Astrocyte (in vitro differentiated cells and primary cell): ENCODE measurements around the gene CELF4. TPM values are rescaled to one million over a fixed set of nuclear protein-coding genes. Genes with fewer than 3 reads are reported as not detected.

ENCODE experiments used
- DNase-seq: peaks from one replicate; pipeline ENCODE4 v3.0.0-alpha.2; 2010; ENCODE audit warnings: low read depth
- FAIRE-seq: peaks from 2 replicates; lab custom pipeline; 2011; peaks lifted over from hg19 to GRCh38; lab: Jason Lieb, UNC
- H2AFZ ChIP-seq: 2 replicates; pipeline ENCODE4 v1.6.0; 2012; ENCODE audit warnings: low read depth, low read length, inconsistent platforms
- H3K27ac ChIP-seq: 2 replicates; pipeline ENCODE4 v1.5.1; 2011; ENCODE audit warnings: low read depth, low read length, inconsistent platforms
- H3K27me3 ChIP-seq: 2 replicates; pipeline ENCODE4 v1.6.0; 2011; ENCODE audit warnings: low read length, inconsistent platforms; ENCODE audit not compliant: insufficient read depth
- H3K36me3 ChIP-seq: 2 replicates; pipeline ENCODE4 v1.5.1; 2011; ENCODE audit warnings: low read length, inconsistent platforms; ENCODE audit not compliant: insufficient read depth
- H3K4me1 ChIP-seq: 2 replicates; pipeline ENCODE4 v1.5.1; 2011; ENCODE audit warnings: low read length, inconsistent platforms; ENCODE audit not compliant: insufficient read depth
- H3K4me2 ChIP-seq: 2 replicates; pipeline ENCODE4 v1.6.0; 2012; ENCODE audit warnings: low read length, inconsistent platforms
- H3K4me3 ChIP-seq: 2 replicates; pipeline ENCODE4 v1.5.1; 2011; ENCODE audit warnings: low read depth, mild to moderate bottlenecking, low read length, inconsistent platforms; ENCODE audit not compliant: insufficient read depth
- H3K79me2 ChIP-seq: 2 replicates; pipeline ENCODE4 v1.6.0; 2012; ENCODE audit warnings: mild to moderate bottlenecking, low read length, inconsistent platforms; ENCODE audit not compliant: insufficient read depth
- H3K9ac ChIP-seq: 2 replicates; pipeline ENCODE4 v1.6.0; 2012; ENCODE audit warnings: mild to moderate bottlenecking, low read length, inconsistent platforms
- H3K9me3 ChIP-seq: 2 replicates; pipeline ENCODE4 v1.5.1; 2012; ENCODE audit warnings: low read depth, mild to moderate bottlenecking, low read length, inconsistent platforms; ENCODE audit not compliant: insufficient read depth
- H4K20me1 ChIP-seq: 2 replicates; pipeline ENCODE4 v1.6.0; 2012; ENCODE audit warnings: low read length, inconsistent platforms; ENCODE audit not compliant: insufficient read depth
- H3K27ac Mint-ChIP-seq: one replicate; pipeline ENCODE4 v1.8.0; 2021; ENCODE audit warnings: mild to moderate bottlenecking, mixed read lengths; ENCODE audit not compliant: unreplicated experiment
- H3K27me3 Mint-ChIP-seq: one replicate; pipeline ENCODE4 v1.8.0; 2021; ENCODE audit warnings: low read depth, mixed read lengths; ENCODE audit not compliant: unreplicated experiment
- H3K36me3 Mint-ChIP-seq: one replicate; pipeline ENCODE4 v1.8.0; 2021; ENCODE audit warnings: low read depth, mixed read lengths; ENCODE audit not compliant: unreplicated experiment
- H3K4me1 Mint-ChIP-seq: one replicate; pipeline ENCODE4 v1.8.0; 2021; ENCODE audit warnings: low read depth, mixed read lengths; ENCODE audit not compliant: unreplicated experiment
- H3K4me3 Mint-ChIP-seq: one replicate; pipeline ENCODE4 v1.8.0; 2021; ENCODE audit warnings: mild to moderate bottlenecking, moderate library complexity, mixed read lengths; ENCODE audit not compliant: unreplicated experiment
- H3K9me3 Mint-ChIP-seq: one replicate; pipeline ENCODE4 v1.8.0; 2021; ENCODE audit warnings: mild to moderate bottlenecking, mixed read lengths; ENCODE audit not compliant: unreplicated experiment
- CTCF ChIP-seq: IDR thresholded peaks from 2 replicates; pipeline ENCODE4 v1.5.1; 2011; ENCODE audit warnings: low read depth, mild to moderate bottlenecking, inconsistent platforms, low read length, moderate library complexity; ENCODE audit not compliant: insufficient read depth
- EZH2 ChIP-seq: IDR thresholded peaks from 2 replicates; pipeline ENCODE4 v1.6.1; 2012; ENCODE audit warnings: mild to moderate bottlenecking, low read length, inconsistent platforms; ENCODE audit not compliant: insufficient read depth
- total RNA-seq: library from RNA; stranded (reverse); gene quantifications from 2 replicates; pipeline ENCODE4 v1.2.1, GENCODE V29; 2021

The CELF4 gene
- total RNA-seq, 1 donor from 2014 or later, result 0.16 TPM

GRCh38 chr18:37426586-37426985 lies 139.0 kb downstream of the CELF4 start:
- Histone ChIP-seq H3K36me3 (no peaks in the 10 kb centered on the region), H3K9ac (no peak overlapping the region), H3K79me2 (no peaks in the 10 kb centered on the region), H2AFZ (no peak overlapping the region), H3K4me1 (no peaks in the 10 kb centered on the region), H4K20me1 (no peaks in the 10 kb centered on the region), H3K27ac (no peak overlapping the region), H3K27me3 (no peaks in the 10 kb centered on the region), H3K9me3 (no peaks in the 10 kb centered on the region), H3K4me3 (no peak overlapping the region), H3K4me2 (no peak overlapping the region)
- FAIRE-seq, result no peak
- no peak for TF ChIP-seq EZH2
- no peak for TF ChIP-seq CTCF
- no peaks in the 10 kb centered on the region for H3K36me3 Mint-ChIP-seq
- DNase-seq, result no peak
- peaks cover 13% of the 10 kb centered on the region for H3K4me1 Mint-ChIP-seq
- no peak overlapping the region for H3K27ac Mint-ChIP-seq
- peaks cover 6% of the 10 kb centered on the region for H3K27me3 Mint-ChIP-seq
- H3K9me3 Mint-ChIP-seq, result no peaks in the 10 kb centered on the region
- no peak overlapping the region for H3K4me3 Mint-ChIP-seq

- Histone ChIP-seq H3K79me2 (no peaks in the 10 kb centered on the region), H3K9ac (no peak overlapping the region), H3K4me2 (no peak overlapping the region), H2AFZ (no peak overlapping the region), H3K4me1 (no peaks in the 10 kb centered on the region), H3K27me3 (no peaks in the 10 kb centered on the region), H3K27ac (no peak overlapping the region), H3K4me3 (no peak overlapping the region), H3K36me3 (no peaks in the 10 kb centered on the region), H4K20me1 (no peaks in the 10 kb centered on the region), H3K9me3 (no peaks in the 10 kb centered on the region)
- DNase-seq (no peak), FAIRE-seq (no peak)
- peaks cover 23% of the 10 kb centered on the region for H3K4me1 Mint-ChIP-seq
- peaks cover 1% of the 10 kb centered on the region for H3K9me3 Mint-ChIP-seq
- H3K4me3 Mint-ChIP-seq, result no peak overlapping the region
- peaks cover 6% of the 10 kb centered on the region for H3K27me3 Mint-ChIP-seq
- H3K36me3 Mint-ChIP-seq, result no peaks in the 10 kb centered on the region
- no peak overlapping the region for H3K27ac Mint-ChIP-seq
- TF ChIP-seq CTCF (no peak), EZH2 (no peak)
Observed at GRCh38 chr18:37425222-37425621, 140.4 kb downstream of the CELF4 start.

- no peaks in the 10 kb centered on the region for H3K36me3 Mint-ChIP-seq
- Histone ChIP-seq H3K79me2 (no peaks in the 10 kb centered on the region), H3K9me3 (no peaks in the 10 kb centered on the region), H3K4me1 (no peaks in the 10 kb centered on the region), H3K27ac (no peak overlapping the region), H3K36me3 (no peaks in the 10 kb centered on the region), H2AFZ (no peak overlapping the region), H3K9ac (no peak overlapping the region), H4K20me1 (no peaks in the 10 kb centered on the region), H3K4me3 (no peak overlapping the region), H3K27me3 (no peaks in the 10 kb centered on the region), H3K4me2 (no peak overlapping the region)
- DNase-seq (no peak), FAIRE-seq (no peak)
- H3K27me3 Mint-ChIP-seq, result peaks cover 6% of the 10 kb centered on the region
- H3K4me3 Mint-ChIP-seq, result no peak overlapping the region
- H3K9me3 Mint-ChIP-seq, result peaks cover 1% of the 10 kb centered on the region
- no peak overlapping the region for H3K27ac Mint-ChIP-seq
- no peak for TF ChIP-seq EZH2
- no peak for TF ChIP-seq CTCF
- H3K4me1 Mint-ChIP-seq, result peaks cover 26% of the 10 kb centered on the region
Observed at GRCh38 chr18:37424507-37424906, 141.1 kb downstream of the CELF4 start.
